ENCODE data around the gene PCDHB10.

GRCh38 chr5:141223112-141223783, 31.1 kb downstream of the PCDHB10 start, which contains the start of gene PCDHB14:
- TF ChIP-seq CTCF (conservative IDR thresholded peaks at IDR 0.05), result peak; percentile 66
- TF ChIP-seq EZH2 (IDR thresholded peaks at IDR 0.05; ENCODE audit: low read depth), result no peak

All from PC-9 (cell line).